ENCODE results near the gene TLE1. TPM values are rescaled to one million over a fixed set of nuclear protein-coding genes. Genes with fewer than 3 reads are reported as not detected.
"Not testable (repeated sequence)": the region's sequence is repeated elsewhere in the genome, so short reads cannot be mapped to it uniquely, and the experiment has no call there.

Gene TLE1
- total RNA-seq, result 15.6 and 16.3 TPM in 2 replicates

GRCh38 chr9:81689343-81690175 is at the start of gene TLE1:
Gene TLE1 (minus strand): TSS chr9:81689547. CDS start chr9:81688240, 1,307 bp downstream.
- Mint-ChIP-seq H3K4me1 (peaks cover 17% of the 10 kb centered on the region), H3K27ac (peak within 1 kb of the TSS; percentile 89), H3K4me3 (peak within 1 kb of the TSS; percentile 96), H3K9me3 (no peaks in the 10 kb centered on the region), H3K27me3 (no peaks in the 10 kb centered on the region), H3K36me3 (ENCODE audit: low read depth) (peaks cover 6% of the 10 kb centered on the region)
- DNase-seq (peak; percentile 94), ATAC-seq (ENCODE audit: low read depth) (peak; percentile 77)
- ChIA-PET POLR2A (interaction anchor here (0.5 to 2.7 kb wide), 9 partner anchors 9 to 438 kb away, joined by 3 to 22 read pairs (median 4); no protein-coding TSS in a partner anchor), CTCF (interaction anchor here (9.3 kb wide), 1 partner anchor 167 kb away, joined by 128 read pairs; no protein-coding TSS in a partner anchor)
- intact Hi-C loops (cut with micrococcal nuclease), result loop anchor here (1.0 to 5.0 kb wide), 6 partner anchors 33 to 1877 kb away; no protein-coding TSS in a partner anchor
- TF ChIP-seq CTCF (IDR thresholded peaks at IDR 0.05), result no peak

- ChIA-PET POLR2A (no interaction called here), CTCF (no interaction called here)
- no peak for TF ChIP-seq CTCF (IDR thresholded peaks at IDR 0.05)
- Mint-ChIP-seq H3K9me3 (peaks cover 2% of the 10 kb centered on the region), H3K27me3 (peaks cover 2% of the 10 kb centered on the region), H3K27ac (no peak overlapping the region), H3K4me1 (peaks cover 3% of the 10 kb centered on the region), H3K36me3 (ENCODE audit: low read depth) (no peaks in the 10 kb centered on the region), H3K4me3 (no peak overlapping the region)
- no peak for DNase-seq
- intact Hi-C loops (cut with micrococcal nuclease), result no loop called here
- ATAC-seq (ENCODE audit: low read depth), result no peak
These were observed 48.6 kb upstream of the TLE1 start for GRCh38 chr9:81737871-81738507.

- H3K4me3 Mint-ChIP-seq; H3K9me3 Mint-ChIP-seq; POLR2A ChIA-PET; H3K36me3 Mint-ChIP-seq (ENCODE audit: low read depth); H3K27me3 Mint-ChIP-seq; H3K27ac Mint-ChIP-seq; DNase-seq; intact Hi-C loops (cut with micrococcal nuclease); CTCF ChIA-PET; ATAC-seq (ENCODE audit: low read depth): not testable (repeated sequence)
- peaks cover 23% of the 10 kb centered on the region for H3K4me1 Mint-ChIP-seq
These were observed 41.2 kb upstream of the TLE1 start for GRCh38 chr9:81730498-81730897.

- no peak for TF ChIP-seq CTCF (IDR thresholded peaks at IDR 0.05)
- Mint-ChIP-seq H3K36me3 (ENCODE audit: low read depth) (no peaks in the 10 kb centered on the region), H3K4me1 (peaks cover 23% of the 10 kb centered on the region), H3K27ac (peak overlapping the region; percentile 76), H3K4me3 (peak overlapping the region; percentile 76), H3K27me3 (no peaks in the 10 kb centered on the region), H3K9me3 (no peaks in the 10 kb centered on the region)
- ATAC-seq (ENCODE audit: low read depth) (peak; percentile 72), DNase-seq (no peak)
- intact Hi-C loops (cut with micrococcal nuclease), result loop anchor here (1.0 to 10.0 kb wide), 6 partner anchors 40 to 563 kb away; partner anchors contain the start of gene TLE1
- CTCF ChIA-PET, result no interaction called here
- POLR2A ChIA-PET, result no interaction called here
These were observed 39.8 kb upstream of the TLE1 start for GRCh38 chr9:81729135-81729534.

GRCh38 chr9:81724242-81724889 is 35.0 kb upstream of the TLE1 start:
- Mint-ChIP-seq H3K27ac (no peak overlapping the region), H3K36me3 (ENCODE audit: low read depth) (no peaks in the 10 kb centered on the region), H3K27me3 (no peaks in the 10 kb centered on the region), H3K4me1 (peaks cover 17% of the 10 kb centered on the region), H3K4me3 (no peak overlapping the region), H3K9me3 (peaks cover 2% of the 10 kb centered on the region)
- ChIA-PET CTCF (no interaction called here), POLR2A (no interaction called here)
- intact Hi-C loops (cut with micrococcal nuclease), result loop anchor here (10.0 kb wide), 1 partner anchor 100 kb away; no protein-coding TSS in a partner anchor
- TF ChIP-seq CTCF (IDR thresholded peaks at IDR 0.05), result no peak
- ATAC-seq (ENCODE audit: low read depth) (no peak), DNase-seq (no peak)

Data from activated B cell treated with CpG ODN at 0.5 μM for 24 hours (primary cell).